ENCODE data around the gene MAPRE3. TPM values are rescaled to one million over a fixed set of nuclear protein-coding genes. Genes with fewer than 3 reads are reported as not detected.

The MAPRE3 gene
- total and polyA plus RNA-seq, 2 experiments from 2014 or later: 7.9 to 23.0 TPM

- Histone ChIP-seq H3K79me2 (ENCODE audit: insufficient read depth) (no peaks in the 10 kb centered on the region), H3K9ac (no peak overlapping the region), H3K27ac (no peak overlapping the region), H3K9me2 (ENCODE audit: insufficient read depth) (no peaks in the 10 kb centered on the region), H3K4me2 (ENCODE audit: unreplicated experiment) (no peak overlapping the region), H4K20me1 (ENCODE audit: insufficient read depth) (no peaks in the 10 kb centered on the region), H2AFZ (no peak overlapping the region), H3K36me3 (ENCODE audit: low read depth) (peaks cover 10% of the 10 kb centered on the region; the same call in 1 of the 2 replicates), H3K4me3 (no peak overlapping the region), H3K27me3 (replicated peaks; ENCODE audit: insufficient read depth) (no peaks in the 10 kb centered on the region), H3F3A (ENCODE audit: insufficient read depth) (peaks cover 22% of the 10 kb centered on the region), H3K9me3 (ENCODE audit: low read depth) (no peaks in the 10 kb centered on the region), H3K4me1 (ENCODE audit: insufficient read depth) (peaks cover 4% of the 10 kb centered on the region; the same call in 1 of the 2 replicates)
- WGBS, 2 experiments (ENCODE audit: low coverage in 1 of 2, low lambda C conversion rate in 2 of 2, missing lambda C conversion rate in 2 of 2): 92 to 93% methylated on average over 11 of the region's 11 CpGs
- in situ Hi-C loops (cut with MboI): no loop called here
- DNase-seq: no peak
- TF ChIP-seq EZH2phosphoT487 (IDR thresholded peaks at IDR 0.05; ENCODE audit: insufficient read depth, low read depth): no peak
- TF ChIP-seq EZH2 (IDR thresholded peaks at IDR 0.05; ENCODE audit: insufficient read depth, poor library complexity, severe bottlenecking): no peak
These were observed 82.9 kb downstream of the MAPRE3 start for GRCh38 chr2:27053321-27053720.

- TF ChIP-seq EZH2 (IDR thresholded peaks at IDR 0.05; ENCODE audit: insufficient read depth, poor library complexity, severe bottlenecking) (no peak), EZH2phosphoT487 (IDR thresholded peaks at IDR 0.05; ENCODE audit: insufficient read depth, low read depth) (no peak)
- peaks cover 10% of the 10 kb centered on the region; the same call in 1 of the 2 replicates for H3K36me3 ChIP-seq (ENCODE audit: low read depth)
- H3K4me3 ChIP-seq: no peak overlapping the region
- no peaks in the 10 kb centered on the region for H3K27me3 ChIP-seq (replicated peaks; ENCODE audit: insufficient read depth)
- H3K79me2 ChIP-seq (ENCODE audit: insufficient read depth): no peaks in the 10 kb centered on the region
- no peak overlapping the region for H3K27ac ChIP-seq
- H3F3A ChIP-seq (ENCODE audit: insufficient read depth): peaks cover 18% of the 10 kb centered on the region
- no peaks in the 10 kb centered on the region for H3K9me2 ChIP-seq (ENCODE audit: insufficient read depth)
- no peak overlapping the region for H2AFZ ChIP-seq
- H3K4me2 ChIP-seq (ENCODE audit: unreplicated experiment): no peak overlapping the region
- no peaks in the 10 kb centered on the region for H4K20me1 ChIP-seq (ENCODE audit: insufficient read depth)
- DNase-seq: no peak
- no peaks in the 10 kb centered on the region for H3K9me3 ChIP-seq (ENCODE audit: low read depth)
- in situ Hi-C loops (cut with MboI): no loop called here
- 90 to 92% methylated on average over 8 of the region's 8 CpGs for WGBS, 2 experiments (ENCODE audit: low coverage in 1 of 2, low lambda C conversion rate in 2 of 2, missing lambda C conversion rate in 2 of 2)
- no peak overlapping the region for H3K9ac ChIP-seq
- peaks cover 4% of the 10 kb centered on the region; the same call in 1 of the 2 replicates for H3K4me1 ChIP-seq (ENCODE audit: insufficient read depth)
These were observed 83.3 kb downstream of the MAPRE3 start for GRCh38 chr2:27053776-27054175.

GRCh38 chr2:27054721-27055120, 84.3 kb downstream of the MAPRE3 start:
- Histone ChIP-seq H3K27ac (no peak overlapping the region), H3K9me2 (ENCODE audit: insufficient read depth) (no peaks in the 10 kb centered on the region), H3K36me3 (ENCODE audit: low read depth) (peaks cover 10% of the 10 kb centered on the region; the same call in 1 of the 2 replicates), H3K4me2 (ENCODE audit: unreplicated experiment) (no peak overlapping the region), H3K79me2 (ENCODE audit: insufficient read depth) (no peaks in the 10 kb centered on the region), H3K9ac (no peak overlapping the region), H2AFZ (no peak overlapping the region), H4K20me1 (ENCODE audit: insufficient read depth) (no peaks in the 10 kb centered on the region), H3K9me3 (ENCODE audit: low read depth) (no peaks in the 10 kb centered on the region), H3K4me1 (ENCODE audit: insufficient read depth) (no peaks in the 10 kb centered on the region; the same call in 1 of the 2 replicates), H3K4me3 (no peak overlapping the region), H3K27me3 (replicated peaks; ENCODE audit: insufficient read depth) (no peaks in the 10 kb centered on the region), H3F3A (ENCODE audit: insufficient read depth) (peaks cover 11% of the 10 kb centered on the region)
- WGBS, 2 experiments (ENCODE audit: low coverage in 1 of 2, low lambda C conversion rate in 2 of 2, missing lambda C conversion rate in 2 of 2): 96 to 99% methylated on average over 11 of the region's 11 CpGs
- no peak for TF ChIP-seq EZH2phosphoT487 (IDR thresholded peaks at IDR 0.05; ENCODE audit: insufficient read depth, low read depth)
- TF ChIP-seq EZH2 (IDR thresholded peaks at IDR 0.05; ENCODE audit: insufficient read depth, poor library complexity, severe bottlenecking): no peak
- in situ Hi-C loops (cut with MboI): no loop called here
- DNase-seq: no peak

- Histone ChIP-seq H4K20me1 (ENCODE audit: insufficient read depth) (no peaks in the 10 kb centered on the region), H3K27me3 (replicated peaks; ENCODE audit: insufficient read depth) (no peaks in the 10 kb centered on the region), H3K4me2 (ENCODE audit: unreplicated experiment) (no peak overlapping the region), H3K4me1 (ENCODE audit: insufficient read depth) (no peaks in the 10 kb centered on the region), H3K4me3 (no peak overlapping the region), H3K9me3 (ENCODE audit: low read depth) (no peaks in the 10 kb centered on the region), H3F3A (ENCODE audit: insufficient read depth) (peaks cover 32% of the 10 kb centered on the region), H3K9me2 (ENCODE audit: insufficient read depth) (no peaks in the 10 kb centered on the region), H3K9ac (no peak overlapping the region), H3K36me3 (ENCODE audit: low read depth) (peaks cover 10% of the 10 kb centered on the region; the same call in 1 of the 2 replicates), H2AFZ (no peak overlapping the region), H3K27ac (no peak overlapping the region), H3K79me2 (ENCODE audit: insufficient read depth) (no peaks in the 10 kb centered on the region)
- in situ Hi-C loops (cut with MboI): no loop called here
- 77 to 88% methylated on average over 6 of the region's 6 CpGs for WGBS, 2 experiments (ENCODE audit: low coverage in 1 of 2, low lambda C conversion rate in 2 of 2, missing lambda C conversion rate in 2 of 2)
- TF ChIP-seq EZH2phosphoT487 (IDR thresholded peaks at IDR 0.05; ENCODE audit: insufficient read depth, low read depth): no peak
- TF ChIP-seq EZH2 (IDR thresholded peaks at IDR 0.05; ENCODE audit: insufficient read depth, poor library complexity, severe bottlenecking): no peak
- DNase-seq: no peak
These were observed 86.7 kb downstream of the MAPRE3 start for GRCh38 chr2:27057184-27057583.

- peaks cover 10% of the 10 kb centered on the region; the same call in 1 of the 2 replicates for H3K36me3 ChIP-seq (ENCODE audit: low read depth)
- no peaks in the 10 kb centered on the region for H4K20me1 ChIP-seq (ENCODE audit: insufficient read depth)
- H3K4me2 ChIP-seq (ENCODE audit: unreplicated experiment): no peak overlapping the region
- no peak overlapping the region for H3K9ac ChIP-seq
- no peak overlapping the region for H3K4me3 ChIP-seq
- H3K79me2 ChIP-seq (ENCODE audit: insufficient read depth): no peaks in the 10 kb centered on the region
- no peak for DNase-seq
- no peaks in the 10 kb centered on the region for H3K9me2 ChIP-seq (ENCODE audit: insufficient read depth)
- in situ Hi-C loops (cut with MboI): no loop called here
- H3K4me1 ChIP-seq (ENCODE audit: insufficient read depth): no peaks in the 10 kb centered on the region
- H3K9me3 ChIP-seq (ENCODE audit: low read depth): no peaks in the 10 kb centered on the region
- H3K27ac ChIP-seq: no peak overlapping the region
- H2AFZ ChIP-seq: no peak overlapping the region
- TF ChIP-seq EZH2 (IDR thresholded peaks at IDR 0.05; ENCODE audit: insufficient read depth, poor library complexity, severe bottlenecking) (no peak), EZH2phosphoT487 (IDR thresholded peaks at IDR 0.05; ENCODE audit: insufficient read depth, low read depth) (no peak)
- peaks cover 33% of the 10 kb centered on the region for H3F3A ChIP-seq (ENCODE audit: insufficient read depth)
- WGBS, 2 experiments (ENCODE audit: low coverage in 1 of 2, low lambda C conversion rate in 2 of 2, missing lambda C conversion rate in 2 of 2): 91 to 95% methylated on average over 10 of the region's 10 CpGs
- no peaks in the 10 kb centered on the region for H3K27me3 ChIP-seq (replicated peaks; ENCODE audit: insufficient read depth)
These were observed 87.8 kb downstream of the MAPRE3 start for GRCh38 chr2:27058210-27058609.
